HG03175 (cell line): ENCODE measurements around the gene RASSF8.

Experiments used
- ATAC-seq: cut with Tn5 transposase; IDR thresholded peaks from one replicate; pipeline ENCODE4 v1.9.1; 2021; ENCODE audit warnings: mild to moderate bottlenecking, moderate library complexity; ENCODE audit not compliant: unreplicated experiment

The RASSF8 gene

DNA sequence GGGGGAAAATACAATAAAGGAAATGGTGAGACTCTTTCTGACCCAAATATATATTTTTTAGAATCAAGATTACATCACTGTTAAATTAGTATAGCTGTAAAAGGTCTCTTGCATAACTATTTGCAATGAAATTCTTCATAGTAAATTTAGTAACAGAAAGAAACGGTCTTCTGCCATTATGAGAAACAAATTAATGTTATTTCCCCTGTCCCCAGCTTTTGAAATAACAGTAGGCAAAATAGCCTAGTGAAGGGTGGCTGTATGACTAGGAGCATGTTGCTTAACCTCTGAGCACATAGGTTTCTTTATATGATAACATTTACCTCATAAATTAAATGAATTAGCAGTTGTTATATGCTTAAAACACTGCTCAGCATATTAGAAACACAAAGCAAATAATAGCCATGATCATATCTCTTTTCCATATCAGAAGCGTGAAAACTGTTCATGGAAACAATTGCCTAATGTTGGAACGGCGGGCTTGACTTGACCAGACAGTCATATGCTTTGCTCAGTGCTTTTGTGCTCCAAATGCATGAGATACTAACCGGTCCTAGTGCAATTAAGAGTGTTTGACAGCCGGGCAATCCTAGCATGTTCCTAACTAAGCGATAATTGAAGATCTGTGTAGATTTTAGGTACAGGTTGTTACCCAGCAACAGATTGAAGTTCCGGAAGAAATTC is 142.3 kb downstream of the RASSF8 start:
- no peak for ATAC-seq

GRCh38 chr12:26101350-26101734 is 142.9 kb downstream of the RASSF8 start:
- ATAC-seq = no peak

DNA sequence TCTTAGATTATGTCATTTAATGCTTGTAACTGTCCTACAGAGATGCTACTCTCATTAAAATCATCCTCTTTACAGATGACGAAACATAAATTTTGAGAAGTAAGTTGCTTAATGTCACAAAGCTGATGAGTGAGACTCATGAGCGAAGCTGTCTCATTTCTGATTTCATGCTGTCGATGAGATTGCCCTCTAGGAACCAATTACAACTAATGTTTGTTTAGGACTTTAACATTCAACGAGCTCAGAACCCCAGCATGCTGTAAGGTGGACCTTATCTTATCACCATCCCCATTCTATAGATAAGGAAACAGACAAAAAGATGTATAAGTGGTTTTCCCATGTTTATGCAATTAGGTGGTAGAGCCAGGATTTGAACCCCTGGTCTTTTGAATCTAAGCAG is 143.3 kb downstream of the RASSF8 start:
- no peak for ATAC-seq

DNA sequence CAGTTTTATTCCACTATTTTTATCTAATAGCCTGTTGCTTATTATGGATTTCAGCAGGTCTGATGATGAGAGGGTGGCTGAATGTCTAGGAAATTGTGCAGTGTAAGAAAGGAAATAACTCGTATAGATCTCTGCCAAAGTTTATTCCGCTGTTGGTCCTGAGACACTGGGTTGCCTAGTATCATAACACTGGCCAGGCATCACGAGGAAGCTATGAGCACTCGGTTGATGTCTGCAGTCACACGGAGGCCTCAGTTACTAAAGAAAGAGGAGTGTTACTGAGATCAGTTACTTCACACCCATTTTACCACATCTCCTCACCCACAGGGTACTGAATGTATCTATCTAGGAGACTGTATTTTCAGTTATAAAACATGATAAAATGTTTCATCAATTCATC is 144.5 kb downstream of the RASSF8 start:
- peak; percentile 53 for ATAC-seq

DNA sequence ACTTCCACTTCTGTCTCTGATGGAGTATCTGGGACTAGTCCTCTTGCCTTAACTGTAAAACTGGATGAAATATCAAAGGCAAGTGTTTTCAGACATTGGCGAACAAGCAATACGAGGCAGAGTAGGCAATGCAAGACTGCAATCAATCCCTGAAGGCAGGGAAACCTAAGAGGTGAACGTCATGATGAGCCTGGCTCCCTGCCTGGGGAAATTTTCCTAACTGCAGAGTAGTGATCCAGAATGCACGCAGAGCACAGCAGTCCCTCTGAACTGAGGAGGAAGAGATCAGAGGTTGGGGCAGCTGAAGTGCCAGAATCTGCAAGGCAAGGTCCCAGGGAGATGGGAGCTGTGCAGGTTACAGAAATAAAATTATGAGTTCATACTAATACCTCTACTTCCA is 147.9 kb downstream of the RASSF8 start:
- ATAC-seq = no peak

- no peak for ATAC-seq
Observed at GRCh38 chr12:26108915-26109314, 150.4 kb downstream of the RASSF8 start.

- no peak for ATAC-seq
Observed at GRCh38 chr12:26109343-26109881, 150.9 kb downstream of the RASSF8 start.

DNA sequence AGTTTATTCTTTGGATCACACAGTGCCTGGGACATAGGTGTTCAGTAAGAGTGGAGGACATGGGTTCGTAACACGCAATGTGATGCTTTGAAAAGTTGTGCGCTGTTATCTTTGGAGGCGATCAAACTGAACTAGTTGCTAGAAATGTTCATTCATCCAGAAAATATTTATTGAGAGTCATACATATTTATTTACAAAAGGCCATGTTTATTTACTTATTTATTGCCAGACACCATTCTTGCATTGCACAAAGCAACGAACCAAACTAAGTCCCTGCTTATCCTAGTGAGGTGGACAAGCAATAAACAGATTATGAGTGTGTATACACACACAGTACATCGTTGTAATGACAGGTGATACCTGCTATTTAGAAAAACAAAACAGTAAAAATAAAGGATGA is 153.8 kb downstream of the RASSF8 start:
- ATAC-seq = no peak

GRCh38 chr12:26112703-26113147 is 154.2 kb downstream of the RASSF8 start:
- no peak for ATAC-seq

DNA sequence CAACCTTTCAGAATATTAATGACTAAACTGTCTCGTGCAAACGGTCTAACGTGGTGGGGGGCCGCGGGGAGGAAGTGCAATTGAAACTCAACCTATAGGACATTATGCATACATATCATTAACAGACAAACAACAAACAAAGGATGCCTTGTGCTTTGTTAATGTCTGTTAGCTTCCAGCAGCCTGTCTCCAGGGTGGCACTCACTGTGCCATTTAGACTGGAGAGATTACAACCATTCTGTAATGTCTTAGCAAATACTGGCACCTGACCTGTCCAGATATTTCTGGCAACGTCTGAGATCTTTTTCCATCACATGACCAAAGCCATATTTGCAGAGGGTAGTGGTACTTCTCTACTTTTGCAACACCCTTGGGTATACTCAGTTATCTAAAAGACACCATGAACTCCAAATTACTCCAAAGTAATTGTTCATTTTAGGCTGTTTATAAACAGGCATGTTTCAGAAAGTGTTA is 154.7 kb downstream of the RASSF8 start:
- no peak for ATAC-seq

DNA sequence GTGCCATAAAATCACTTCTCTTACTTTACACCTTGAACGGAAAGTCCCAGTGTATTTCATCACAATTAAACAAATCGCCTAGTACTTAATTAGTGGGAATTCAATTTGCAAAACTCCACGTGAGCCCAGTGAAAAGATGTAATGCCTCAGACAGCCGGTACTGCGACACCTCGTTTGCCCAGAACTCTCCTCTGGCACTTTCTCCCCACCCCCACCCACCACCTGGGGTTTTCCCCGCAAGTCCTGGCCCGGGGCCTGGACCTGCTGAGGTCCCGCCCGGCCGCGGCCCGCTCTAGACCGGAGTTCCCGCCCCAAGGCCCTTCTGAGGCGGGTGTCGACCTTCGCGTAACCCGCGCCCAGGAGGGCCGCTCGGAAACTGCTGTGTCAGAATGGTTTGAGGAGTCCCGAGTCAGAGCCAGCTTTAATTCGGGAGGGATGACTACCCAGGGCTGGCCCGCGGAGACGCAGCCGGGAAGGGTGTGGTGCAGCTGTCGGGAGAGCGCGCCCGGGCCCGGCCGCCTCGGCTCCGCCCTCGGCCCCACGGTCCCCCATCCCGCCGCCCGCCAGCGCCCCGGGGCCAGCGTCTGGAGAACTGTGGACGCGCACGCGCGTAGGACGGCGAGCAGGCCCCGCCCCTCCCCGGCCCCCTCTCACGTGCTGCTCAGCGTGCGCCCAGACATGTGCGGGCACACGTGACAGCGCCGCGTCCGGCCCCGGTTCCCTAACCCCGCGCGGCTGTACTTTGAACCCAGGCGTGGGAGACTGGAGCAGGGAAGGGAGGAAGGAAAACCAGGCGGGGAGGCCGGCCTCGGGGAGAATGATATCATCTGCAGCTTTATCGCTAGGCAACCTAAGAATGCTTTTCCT is 155.6 kb downstream of the RASSF8 start:
- peak; percentile 76 for ATAC-seq

- ATAC-seq = no peak
Observed at GRCh38 chr12:26114720-26115401, 156.4 kb downstream of the RASSF8 start.

GRCh38 chr12:26116829-26117715 is 158.6 kb downstream of the RASSF8 start:
- no peak for ATAC-seq

DNA sequence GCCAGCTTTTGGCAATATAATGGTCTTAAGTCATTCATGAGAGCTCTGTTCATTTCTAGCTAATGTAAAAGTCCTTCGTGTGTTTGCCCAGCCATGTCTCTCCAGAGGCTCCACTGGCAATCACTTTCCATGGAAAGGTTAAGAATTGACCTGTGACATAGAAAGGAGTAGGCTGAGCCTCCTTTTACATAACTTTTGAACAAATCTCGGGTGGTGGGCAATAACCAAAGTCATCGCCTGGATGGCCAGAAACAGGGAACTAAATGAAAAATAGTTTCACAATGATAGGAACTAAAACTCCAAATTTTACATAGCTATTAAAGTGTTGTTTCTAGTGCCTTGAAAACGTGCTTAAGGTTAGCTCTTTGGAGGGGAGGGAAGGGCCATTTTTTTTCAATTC is 159.8 kb downstream of the RASSF8 start:
- no peak for ATAC-seq

- ATAC-seq = peak; percentile 49
Observed at GRCh38 chr12:26119391-26119989, 161.0 kb downstream of the RASSF8 start.

- no peak for ATAC-seq
Observed at GRCh38 chr12:26120561-26121274, 162.2 kb downstream of the RASSF8 start.

DNA sequence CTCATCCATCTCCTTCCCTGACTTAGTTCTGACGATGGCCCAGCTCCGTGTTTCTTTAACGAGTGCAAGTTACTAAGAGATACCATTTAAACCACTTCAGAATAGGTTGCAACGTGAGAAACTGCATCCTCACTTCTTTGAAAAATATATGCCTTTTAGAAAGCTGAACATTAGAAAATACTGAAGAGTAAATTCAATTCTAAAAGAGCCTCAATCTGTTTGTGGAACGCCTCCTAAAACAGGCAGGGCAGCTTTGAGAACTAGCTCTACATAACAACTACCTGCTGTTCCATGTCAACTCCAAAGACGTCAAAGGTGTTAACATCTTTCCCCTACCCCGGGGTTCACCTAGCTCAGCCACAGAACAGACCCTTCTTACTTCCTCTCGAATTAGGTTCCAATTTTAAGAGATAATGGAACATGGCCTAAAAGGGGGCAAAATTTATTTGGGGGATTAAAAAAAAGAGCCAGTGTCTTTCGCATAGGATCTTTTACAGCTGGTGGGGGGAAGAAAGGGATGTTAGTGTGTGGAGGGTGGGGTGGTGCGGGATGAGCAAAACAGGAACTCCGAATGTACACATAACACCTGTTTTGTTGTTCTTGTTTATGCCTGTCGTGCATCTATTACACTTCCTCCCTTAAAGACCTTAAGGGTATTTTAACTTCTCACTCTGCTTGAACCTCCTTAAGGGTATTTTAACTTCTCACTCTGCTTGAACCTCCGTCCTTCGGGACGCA is 163.0 kb downstream of the RASSF8 start:
- no peak for ATAC-seq

DNA sequence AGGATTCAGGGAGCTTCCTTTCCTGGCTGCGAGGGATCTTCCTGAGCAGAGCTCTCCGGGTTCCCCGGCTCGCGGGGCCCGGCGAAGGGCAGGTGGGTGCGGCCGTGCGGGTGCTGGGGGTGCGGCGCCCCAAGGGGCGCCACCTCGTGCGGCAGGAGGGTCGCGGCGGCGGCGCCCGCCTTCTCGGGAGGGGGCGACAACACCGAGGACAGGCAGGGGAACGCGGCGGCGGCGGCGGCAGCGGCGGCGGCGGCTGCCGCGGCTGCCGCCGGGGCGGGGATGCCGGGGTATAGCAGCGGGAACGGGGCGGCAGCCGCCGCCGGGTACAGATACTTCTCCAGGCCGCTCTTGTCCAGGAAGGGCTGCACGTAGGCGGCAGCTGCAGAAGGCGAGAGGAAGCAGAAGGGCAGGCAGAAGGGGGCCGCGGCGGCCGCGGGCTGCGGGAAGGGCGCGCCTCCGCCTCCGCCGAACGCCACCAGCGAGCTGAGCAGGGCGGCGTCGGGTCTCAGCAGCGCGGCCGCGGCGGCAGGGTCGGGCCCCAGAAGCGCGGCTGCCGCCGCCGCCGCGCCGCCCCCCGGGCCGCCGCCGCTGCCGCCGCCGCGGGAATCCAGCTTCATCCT is 163.7 kb downstream of the RASSF8 start:
- ATAC-seq = no peak
